Neutrophil (primary cell): ENCODE measurements around the gene METTL26.
A peak's percentile ranks its signal among the peaks of the same experiment; 100 is the strongest.

Experiments
- H3K27ac ChIP-seq: fragments of 200-600 bp; sonication (generic); 2 replicates; pipeline ENCODE4 v1.5.1; 2016; ENCODE audit warnings: mild to moderate bottlenecking, moderate library complexity
- H3K27me3 ChIP-seq: fragments of 200-600 bp; sonication (generic); 2 replicates; pipeline ENCODE4 v1.6.0; 2016; ENCODE audit warnings: mild to moderate bottlenecking
- H3K36me3 ChIP-seq: fragments of 200-600 bp; sonication (generic); 2 replicates; pipeline ENCODE4 v1.5.1; 2017
- H3K4me1 ChIP-seq, 2 experiments: fragments of 200-600 bp in 1 of 2; sonication (generic) in 1 of 2; 1 replicate in 1 of 2; 2 replicates in 1 of 2; pipeline versions ENCODE4 v1.5.1 to v1.6.1; 2013 to 2016; ENCODE audit warnings: low read depth in 1 of 2, low read length in 1 of 2, mild to moderate bottlenecking in 1 of 2, moderate library complexity in 1 of 2; ENCODE audit not compliant: control insufficient read depth in 1 of 2, insufficient read depth in 1 of 2
- H3K4me3 ChIP-seq, 2 experiments: fragments of 200-600 bp in 1 of 2; sonication (generic) in 1 of 2; 1 replicate in 1 of 2; 2 replicates in 1 of 2; pipeline ENCODE4 v1.5.1; 2013 to 2016; ENCODE audit warnings: low read depth in 1 of 2, low read length in 1 of 2, mild to moderate bottlenecking in 1 of 2, moderate library complexity in 1 of 2
- H3K9me3 ChIP-seq: fragments of 200-600 bp; sonication (generic); 2 replicates; pipeline ENCODE4 v1.5.1; 2016
- CTCF ChIP-seq: fragments of 200-600 bp; sonication (generic); IDR thresholded peaks from 2 replicates; pipeline ENCODE4 v1.5.1; 2016; ENCODE audit warnings: antibody characterized with exemption

Gene METTL26

DNA sequence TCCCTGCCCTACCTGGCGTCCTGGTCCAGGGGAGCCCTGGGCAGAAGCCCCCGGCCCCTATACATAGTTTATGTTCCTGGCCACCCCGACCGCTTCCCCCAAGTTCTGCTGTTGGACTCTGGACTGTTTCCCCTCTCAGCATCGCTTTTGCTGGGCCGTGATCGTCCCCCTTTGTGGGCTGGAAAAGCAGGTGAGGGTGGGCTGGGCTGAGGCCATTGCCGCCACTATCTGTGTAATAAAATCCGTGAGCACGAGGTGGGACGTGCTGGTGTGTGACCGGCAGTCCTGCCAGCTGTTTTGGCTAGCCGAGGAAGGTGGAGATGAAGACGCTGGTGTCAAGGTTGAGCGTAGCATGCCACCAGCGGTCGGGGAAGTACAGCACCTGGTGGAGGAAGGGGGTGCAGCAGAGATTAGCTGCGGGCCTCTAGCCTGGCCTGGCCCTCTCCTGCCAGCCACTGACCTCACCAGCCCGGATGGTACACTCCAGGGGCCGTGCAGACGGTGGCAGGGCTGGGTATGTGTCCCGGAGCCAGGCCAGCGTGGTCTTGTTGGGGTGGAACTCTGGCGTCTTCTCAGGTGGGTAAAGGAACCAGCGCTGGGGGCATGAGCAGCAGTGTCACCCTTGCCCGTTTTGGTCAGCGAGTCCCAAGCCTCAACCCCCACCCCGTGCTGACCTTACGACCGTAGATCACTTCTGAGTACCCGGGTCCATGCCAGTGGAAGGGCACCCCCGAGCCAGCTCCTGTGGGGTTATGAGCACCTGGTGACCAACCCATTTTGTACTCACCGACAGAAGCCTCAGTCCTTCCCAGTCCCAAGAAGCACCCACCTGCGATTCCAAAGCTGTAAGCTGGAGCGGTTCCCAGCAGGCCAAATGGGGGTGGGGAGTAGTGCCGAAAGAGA, 46.6 kb upstream of the METTL26 start:
- no peak overlapping the region for H3K27ac ChIP-seq
- peaks cover 33 to 54% of the 10 kb centered on the region in 2 experiments for H3K4me1 ChIP-seq

GRCh38 chr16:681746-682427, 45.8 kb upstream of the METTL26 start:
- H3K4me3 ChIP-seq = peak overlapping the region in 1 of 2 experiments; percentile 2
- H3K4me1 ChIP-seq = peaks cover 39 to 63% of the 10 kb centered on the region in 2 experiments
- no peak for TF ChIP-seq CTCF
- peaks cover 15% of the 10 kb centered on the region for H3K27me3 ChIP-seq
- no peaks in the 10 kb centered on the region for H3K9me3 ChIP-seq
- no peak overlapping the region for H3K27ac ChIP-seq
- H3K36me3 ChIP-seq = peaks cover 19% of the 10 kb centered on the region

More for the DNA sequence above, 46.6 kb upstream of the METTL26 start:
- Histone ChIP-seq H3K36me3 (peaks cover 20% of the 10 kb centered on the region), H3K4me3 (no peak overlapping the region), H3K27me3 (peaks cover 7% of the 10 kb centered on the region), H3K9me3 (no peaks in the 10 kb centered on the region)
- TF ChIP-seq CTCF = no peak

GRCh38 chr16:680967-681745, 45.1 kb upstream of the METTL26 start:
- no peak for TF ChIP-seq CTCF
- peaks cover 43 to 70% of the 10 kb centered on the region in 2 experiments for H3K4me1 ChIP-seq
- H3K27me3 ChIP-seq = peaks cover 22% of the 10 kb centered on the region
- H3K36me3 ChIP-seq = peaks cover 14% of the 10 kb centered on the region
- no peaks in the 10 kb centered on the region for H3K9me3 ChIP-seq
- peak overlapping the region; percentile 83 to 91 for H3K4me3 ChIP-seq
- H3K27ac ChIP-seq = peak overlapping the region; percentile 86

DNA sequence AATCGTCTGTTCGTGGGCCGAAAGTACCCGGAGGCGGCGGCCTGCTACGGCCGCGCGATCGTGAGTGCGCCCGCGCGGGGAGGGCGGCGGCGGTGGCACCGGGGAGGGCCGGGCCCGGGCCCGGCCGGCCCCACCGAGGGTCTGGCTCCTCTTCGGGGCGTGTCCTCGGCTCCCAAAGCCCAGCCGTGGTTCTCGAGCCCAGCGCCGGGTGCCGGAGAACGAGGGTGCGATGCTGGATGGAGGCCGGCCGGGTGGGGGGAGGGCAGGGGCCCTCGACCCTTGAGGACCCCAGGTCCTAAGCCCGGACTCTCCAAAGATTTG, 44.5 kb upstream of the METTL26 start:
- no peak for TF ChIP-seq CTCF
- Histone ChIP-seq H3K27me3 (peaks cover 28% of the 10 kb centered on the region), H3K4me1 (peaks cover 43 to 69% of the 10 kb centered on the region in 2 experiments), H3K9me3 (no peaks in the 10 kb centered on the region), H3K4me3 (peak overlapping the region; percentile 83 to 91), H3K27ac (peak overlapping the region; percentile 86), H3K36me3 (peaks cover 14% of the 10 kb centered on the region)

DNA sequence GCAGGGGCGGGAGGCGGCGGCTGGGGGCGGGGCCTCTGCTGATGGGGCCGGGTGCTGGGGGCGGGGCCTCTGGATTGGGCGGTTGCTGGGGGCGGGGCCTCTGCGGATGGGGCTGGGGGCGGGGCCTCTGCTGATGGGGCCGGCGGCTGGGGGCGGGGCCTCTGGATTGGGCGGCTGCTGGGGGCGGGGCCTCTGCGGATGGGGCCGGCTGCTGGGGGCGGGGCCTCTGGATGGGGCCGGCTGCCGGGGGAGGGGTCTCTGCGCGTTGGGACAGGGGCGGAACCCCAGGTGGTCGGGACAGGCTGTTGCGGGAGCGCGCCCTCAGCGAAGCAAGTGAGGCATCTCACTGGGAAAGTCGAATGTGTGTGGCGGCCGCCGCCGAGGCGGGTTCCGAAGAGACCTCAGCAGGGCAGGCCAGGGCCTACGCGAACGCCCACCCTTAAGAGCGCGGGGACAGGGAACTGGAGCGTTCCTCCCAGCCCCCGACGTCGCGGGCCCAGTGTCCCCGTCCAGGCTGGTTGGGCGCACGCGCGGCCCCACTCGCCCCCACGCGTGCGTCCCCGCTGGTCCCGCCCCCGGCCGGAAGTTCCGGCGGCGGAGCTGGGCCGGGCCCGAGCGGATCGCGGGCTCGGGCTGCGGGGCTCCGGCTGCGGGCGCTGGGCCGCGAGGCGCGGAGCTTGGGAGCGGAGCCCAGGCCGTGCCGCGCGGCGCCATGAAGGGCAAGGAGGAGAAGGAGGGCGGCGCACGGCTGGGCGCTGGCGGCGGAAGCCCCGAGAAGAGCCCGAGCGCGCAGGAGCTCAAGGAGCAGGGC, 43.9 kb upstream of the METTL26 start, which contains the start of gene STUB1:
TSS of gene STUB1 (plus strand) at position 597 of the 811 bp plus-strand sequence. CDS start at position 713, 116 bp downstream.
- peaks cover 34% of the 10 kb centered on the region for H3K27me3 ChIP-seq

More for the DNA sequence above, 43.9 kb upstream of the METTL26 start, which contains the start of gene STUB1:
- Histone ChIP-seq H3K4me1 (peaks cover 43 to 74% of the 10 kb centered on the region in 2 experiments), H3K27ac (peak within 1 kb of the TSS; percentile 86), H3K4me3 (peak within 1 kb of the TSS; percentile 83 to 91), H3K9me3 (no peaks in the 10 kb centered on the region), H3K36me3 (peaks cover 14% of the 10 kb centered on the region)
- no peak for TF ChIP-seq CTCF
